Astrocyte of the spinal cord (primary cell): ENCODE results near the gene TTC7B.

Experiments used
- DNase-seq: peaks from one replicate; pipeline ENCODE4 v3.0.0; 2011; ENCODE audit warnings: low read depth, low spot score
- H3K4me3 ChIP-seq: 2 replicates; pipeline ENCODE4 v1.5.1; 2011; ENCODE audit warnings: low read depth, mild to moderate bottlenecking, low read length, moderate library complexity
- in situ Hi-C: cut with HindIII; loops from 2 replicates; pipeline ENCODE4 v1.10.0; 2017; ENCODE audit warnings: low sequenced_read_pairs
- TF ChIP-seq, protein P1 (sequence below): IDR thresholded peaks from 2 replicates; pipeline ENCODE4 v1.5.1; 2012; ENCODE audit warnings: low read depth, mild to moderate bottlenecking, low read length, inconsistent platforms

TTC7B gene

DNA sequence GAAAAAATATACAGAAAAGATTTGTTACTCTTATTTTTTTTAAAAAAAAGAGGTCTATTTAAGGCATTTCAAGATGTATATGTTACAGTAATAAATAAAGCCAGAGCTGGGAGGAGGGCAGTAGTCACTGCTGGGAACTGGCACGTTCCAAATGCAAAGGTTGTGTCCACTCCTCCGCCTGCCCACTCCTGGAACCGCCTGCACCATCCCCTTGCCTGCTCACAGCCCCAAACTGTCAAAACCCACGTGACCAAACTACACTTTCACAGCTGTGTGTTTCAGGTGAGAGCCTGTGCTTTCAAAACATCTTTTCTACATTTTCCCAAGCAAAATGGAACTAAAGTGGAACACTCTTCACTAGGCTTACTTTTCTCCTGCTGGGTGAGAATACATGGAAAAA, 160.4 kb downstream of the TTC7B start:
- DNase-seq, result no peak
- in situ Hi-C loops, result no loop called here
- TF ChIP-seq, protein P1, sequence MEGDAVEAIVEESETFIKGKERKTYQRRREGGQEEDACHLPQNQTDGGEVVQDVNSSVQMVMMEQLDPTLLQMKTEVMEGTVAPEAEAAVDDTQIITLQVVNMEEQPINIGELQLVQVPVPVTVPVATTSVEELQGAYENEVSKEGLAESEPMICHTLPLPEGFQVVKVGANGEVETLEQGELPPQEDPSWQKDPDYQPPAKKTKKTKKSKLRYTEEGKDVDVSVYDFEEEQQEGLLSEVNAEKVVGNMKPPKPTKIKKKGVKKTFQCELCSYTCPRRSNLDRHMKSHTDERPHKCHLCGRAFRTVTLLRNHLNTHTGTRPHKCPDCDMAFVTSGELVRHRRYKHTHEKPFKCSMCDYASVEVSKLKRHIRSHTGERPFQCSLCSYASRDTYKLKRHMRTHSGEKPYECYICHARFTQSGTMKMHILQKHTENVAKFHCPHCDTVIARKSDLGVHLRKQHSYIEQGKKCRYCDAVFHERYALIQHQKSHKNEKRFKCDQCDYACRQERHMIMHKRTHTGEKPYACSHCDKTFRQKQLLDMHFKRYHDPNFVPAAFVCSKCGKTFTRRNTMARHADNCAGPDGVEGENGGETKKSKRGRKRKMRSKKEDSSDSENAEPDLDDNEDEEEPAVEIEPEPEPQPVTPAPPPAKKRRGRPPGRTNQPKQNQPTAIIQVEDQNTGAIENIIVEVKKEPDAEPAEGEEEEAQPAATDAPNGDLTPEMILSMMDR, result no peak
- H3K4me3 ChIP-seq, result no peak overlapping the region

DNA sequence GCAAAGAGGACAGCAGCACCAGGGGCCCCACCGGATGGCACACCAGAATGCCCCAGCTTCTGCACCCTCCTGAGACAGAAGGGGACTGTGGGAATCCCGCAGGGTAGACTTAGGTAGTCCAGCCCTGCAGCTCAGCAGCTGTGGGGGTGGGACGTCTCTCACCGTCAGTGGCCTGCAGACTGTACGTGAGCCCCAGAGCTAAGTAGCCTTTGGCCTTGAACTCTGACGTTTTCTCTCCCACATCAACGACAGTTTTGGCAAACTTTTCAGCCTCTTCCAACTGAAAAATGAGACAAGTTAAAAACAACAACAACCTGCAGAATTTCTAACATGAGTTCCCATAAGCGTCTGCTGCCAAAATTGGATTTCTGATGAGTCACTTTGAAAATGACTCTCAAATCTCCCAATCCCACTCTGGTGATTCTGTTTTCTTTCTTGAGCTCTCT, 161.4 kb downstream of the TTC7B start:
- no peak overlapping the region for H3K4me3 ChIP-seq
- in situ Hi-C loops, result no loop called here
- TF ChIP-seq, protein P1, result no peak
- peak; percentile 62 for DNase-seq

DNA sequence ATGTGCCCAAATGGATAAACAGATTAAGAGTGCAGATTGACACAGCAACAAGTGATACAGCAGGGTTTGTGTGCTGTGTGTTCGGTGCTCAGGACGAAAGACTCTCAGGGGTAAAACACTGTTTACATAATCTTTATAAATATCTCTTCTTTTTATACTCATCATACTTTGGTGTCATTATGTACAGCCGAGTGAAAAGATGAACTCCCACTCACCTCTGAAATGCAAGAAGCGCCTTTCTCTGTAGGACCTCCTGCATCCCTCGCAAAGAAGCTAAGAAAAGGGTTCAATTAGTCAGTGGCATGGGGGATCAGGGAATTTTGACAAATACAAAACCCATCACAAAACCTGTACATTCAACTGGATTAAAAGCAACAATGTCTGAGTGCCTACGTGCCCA, 163.6 kb downstream of the TTC7B start:
- DNase-seq, result no peak
- no peak overlapping the region for H3K4me3 ChIP-seq
- TF ChIP-seq, protein P1, result no peak
- in situ Hi-C loops, result no loop called here

DNA sequence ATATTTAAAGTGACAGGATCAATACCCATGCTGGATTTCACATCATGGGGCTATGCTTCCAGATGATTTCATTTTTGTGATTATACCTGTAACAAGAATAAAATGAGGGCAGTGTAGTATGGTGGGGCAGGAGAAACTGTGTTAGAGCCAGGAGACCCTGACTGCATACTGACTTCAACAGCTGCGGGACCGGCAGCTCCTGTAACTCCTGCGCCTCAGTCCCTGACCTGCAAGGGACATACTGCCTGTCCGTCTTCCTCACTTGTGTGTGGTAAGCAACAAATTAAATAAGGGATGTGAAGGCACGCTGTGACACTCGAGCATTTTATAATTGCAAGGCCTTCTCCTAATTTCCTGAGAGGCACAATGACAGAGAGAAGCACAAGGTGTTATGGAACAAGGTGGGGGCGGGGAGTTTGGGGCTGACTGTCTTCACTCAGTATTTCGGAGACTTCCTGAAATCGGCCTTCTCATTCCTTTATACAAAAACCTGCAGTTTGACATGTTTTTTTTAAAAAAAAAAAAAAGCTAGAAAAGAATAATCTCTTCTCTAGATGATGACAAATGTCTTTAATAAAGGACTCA, 164.2 kb downstream of the TTC7B start:
- H3K4me3 ChIP-seq, result no peak overlapping the region
- in situ Hi-C loops, result no loop called here
- TF ChIP-seq, protein P1, result no peak
- DNase-seq, result no peak

DNA sequence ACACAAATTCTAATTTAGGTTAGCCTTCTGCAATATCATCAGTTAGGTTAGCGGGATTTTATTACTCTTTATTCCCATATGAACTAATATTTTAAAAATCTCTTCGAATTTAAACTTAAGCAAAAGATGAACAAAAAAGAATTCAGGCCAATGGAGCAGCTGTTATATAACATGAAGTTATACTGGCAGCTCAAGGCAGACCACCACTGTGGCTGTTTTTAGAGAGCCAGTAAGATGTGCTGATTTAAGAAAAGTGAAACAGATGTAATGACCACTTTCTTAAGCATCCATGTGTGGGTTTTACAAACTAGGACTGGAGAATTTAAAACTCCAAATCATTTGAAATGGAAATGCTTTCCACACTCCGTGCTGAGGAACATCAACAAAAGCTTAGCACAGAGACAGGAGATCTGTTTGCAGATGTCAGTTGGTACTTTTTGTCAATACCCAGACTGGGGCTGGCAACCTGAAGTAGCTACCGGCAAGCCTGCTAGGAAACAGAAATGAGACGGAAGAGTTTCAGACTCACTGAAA, 164.9 kb downstream of the TTC7B start:
- H3K4me3 ChIP-seq, result no peak overlapping the region
- TF ChIP-seq, protein P1, result no peak
- in situ Hi-C loops, result no loop called here
- DNase-seq, result no peak

DNA sequence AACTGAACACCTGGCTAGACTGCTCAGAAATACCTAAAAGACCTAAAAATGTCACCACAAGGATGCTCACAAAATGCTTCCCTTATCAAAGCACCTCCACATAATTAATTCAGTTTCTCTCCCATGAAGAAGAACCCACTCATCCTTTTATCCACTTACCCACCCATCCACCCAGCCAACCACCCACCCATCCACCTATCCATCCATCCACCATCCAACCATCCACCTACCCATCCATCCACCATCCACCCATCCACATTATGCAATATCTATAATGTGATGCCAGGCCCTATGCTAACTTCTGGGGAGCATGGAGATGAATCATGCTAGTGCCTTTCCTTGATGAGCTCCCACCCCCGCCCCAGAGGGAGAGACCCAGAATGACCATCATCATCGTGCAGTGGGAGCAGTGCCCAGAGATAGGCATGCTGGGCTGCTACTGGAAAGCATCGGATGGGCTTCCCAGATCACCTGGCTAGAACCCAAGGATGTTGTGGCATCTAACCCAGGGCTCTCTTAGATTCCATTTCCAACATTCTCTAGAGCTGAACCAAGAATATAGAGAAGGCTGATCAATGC, 166.6 kb downstream of the TTC7B start:
- in situ Hi-C loops, result no loop called here

More for the DNA sequence above, 166.6 kb downstream of the TTC7B start:
- TF ChIP-seq, protein P1, result no peak
- H3K4me3 ChIP-seq, result no peak overlapping the region
- DNase-seq, result no peak
